SK-MEL-5 (cell line): ENCODE data around the gene GALNTL6. TPM values are rescaled to one million over a fixed set of nuclear protein-coding genes. Genes with fewer than 3 reads are reported as not detected.

ENCODE experiments used
- DNase-seq: peaks from one replicate; pipeline ENCODE4 v3.0.0-alpha.2; 2016; ENCODE audit warnings: low read depth, low spot score
- in situ Hi-C: cut with HindIII; loops from 2 replicates; pipeline ENCODE4 v1.10.0; 2016; ENCODE audit warnings: low sequenced_read_pairs, high pct_unique_total_duplicates, low pct_unique_long_range_greater_than_20kb
- total RNA-seq: library from RNA; depleted of rRNA; stranded (reverse); fragments of >200 nt; shearing (Covaris generic); gene quantifications from 2 replicates; pipeline ENCODE4 v1.2.3, GENCODE V29; 2014

GALNTL6 gene
- total RNA-seq, 1 experiment from 2014 or later, result 2.4 TPM

DNA sequence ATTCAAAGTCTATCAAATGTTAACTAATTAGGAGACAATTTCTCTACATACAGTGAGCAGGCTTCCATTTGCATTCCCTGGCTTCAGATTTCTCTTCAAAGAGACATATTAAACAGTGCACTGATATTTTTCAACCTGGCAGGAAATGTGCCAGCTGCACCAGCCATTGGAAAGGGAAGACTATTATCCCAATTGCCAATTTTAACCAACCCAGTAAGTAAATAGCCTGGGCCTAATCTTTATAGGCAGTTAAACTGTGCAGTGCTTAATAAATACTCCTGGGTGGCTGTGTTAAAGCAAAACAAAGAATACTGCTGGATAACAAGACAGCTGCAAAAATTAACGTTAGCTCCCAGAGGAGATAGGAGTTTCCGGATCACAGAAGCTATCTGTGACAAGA is 1243.5 kb downstream of the GALNTL6 start:
- no peak for DNase-seq
- in situ Hi-C loops, result no loop called here

DNA sequence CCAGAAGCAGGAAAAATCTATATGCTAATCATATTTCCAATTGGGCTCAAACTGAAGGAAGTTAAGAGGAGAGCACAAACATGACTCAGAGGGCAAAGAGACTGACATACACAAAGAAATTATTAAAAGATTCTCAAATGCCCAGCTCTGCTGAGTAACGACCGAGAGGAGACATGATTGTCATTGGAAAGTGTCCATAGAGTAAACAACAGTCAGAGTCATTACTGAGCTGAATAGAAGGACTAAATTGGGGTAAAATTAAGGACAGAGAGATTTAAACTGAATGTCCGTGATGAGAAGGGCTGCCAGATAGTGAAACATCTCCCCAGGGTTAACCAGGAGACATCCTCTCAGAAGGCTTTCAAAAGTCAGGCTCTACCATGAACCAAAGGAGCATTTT is 1244.2 kb downstream of the GALNTL6 start:
- in situ Hi-C loops, result no loop called here
- no peak for DNase-seq

DNA sequence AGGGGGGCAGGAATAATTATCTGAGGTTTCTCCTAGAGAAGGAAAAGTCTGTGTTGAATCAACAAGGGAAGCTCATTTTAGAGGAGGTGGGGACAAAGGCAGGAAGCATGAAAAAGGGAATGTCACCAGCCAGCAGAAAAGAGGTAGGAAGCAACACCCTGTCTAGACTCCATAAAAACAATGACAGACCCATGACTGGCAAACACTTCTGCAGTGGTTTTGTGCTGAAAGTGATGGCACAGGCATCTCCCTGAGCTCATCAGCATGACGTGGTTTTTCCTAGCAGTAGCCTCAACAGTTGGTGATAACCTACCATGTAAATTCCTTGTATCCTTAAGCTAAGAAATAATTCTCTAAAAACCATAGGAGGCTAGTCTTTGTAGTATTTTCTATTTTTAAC is 1244.7 kb downstream of the GALNTL6 start:
- in situ Hi-C loops, result no loop called here
- DNase-seq, result no peak

DNA sequence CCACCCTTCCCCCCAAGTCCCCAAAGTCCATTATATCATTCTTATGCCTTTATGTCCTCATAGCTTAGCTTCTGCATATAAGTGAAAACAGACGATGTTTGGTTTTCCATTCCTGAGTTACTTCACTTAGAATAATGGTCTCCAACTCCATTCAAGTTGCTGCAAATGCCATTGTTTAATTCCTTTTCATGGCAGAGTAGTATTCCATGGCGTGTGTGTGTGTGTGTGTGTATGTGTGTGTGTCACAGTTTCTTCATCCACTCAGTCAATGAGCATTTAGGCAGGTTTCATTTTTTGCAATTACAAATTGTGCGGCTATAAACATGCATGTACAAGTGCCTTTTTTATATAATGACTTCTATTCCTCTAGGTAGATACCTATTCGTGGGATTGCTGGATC is 1248.0 kb downstream of the GALNTL6 start:
- no peak for DNase-seq
- in situ Hi-C loops, result no loop called here

DNA sequence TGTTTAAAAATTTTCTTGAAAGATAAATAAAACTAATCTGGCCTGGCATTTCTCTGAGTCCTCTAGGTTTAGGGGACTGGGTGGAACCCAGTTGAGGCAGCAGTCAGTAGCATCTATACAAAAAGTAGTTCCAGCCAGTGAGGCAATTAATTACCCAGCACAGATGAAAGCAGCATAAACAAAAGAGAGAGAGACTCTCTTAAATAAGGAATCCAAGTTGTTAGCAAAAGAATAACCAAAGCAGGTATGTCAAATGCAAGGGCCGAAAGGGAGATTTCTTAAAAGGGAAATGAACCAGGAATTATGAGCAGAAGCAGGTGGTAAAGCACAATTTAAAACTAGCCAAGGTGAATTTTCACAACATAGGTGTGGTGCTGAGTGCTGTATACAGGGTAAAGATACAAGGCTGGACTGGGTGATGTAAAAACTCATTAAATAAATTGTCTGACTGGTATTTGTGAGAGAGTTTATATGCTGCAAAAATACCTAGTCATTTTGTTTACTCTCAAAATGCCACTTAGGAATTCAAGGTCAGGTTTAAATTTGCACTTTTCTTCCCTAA is 1260.8 kb downstream of the GALNTL6 start:
- DNase-seq, result no peak
- in situ Hi-C loops, result no loop called here

DNA sequence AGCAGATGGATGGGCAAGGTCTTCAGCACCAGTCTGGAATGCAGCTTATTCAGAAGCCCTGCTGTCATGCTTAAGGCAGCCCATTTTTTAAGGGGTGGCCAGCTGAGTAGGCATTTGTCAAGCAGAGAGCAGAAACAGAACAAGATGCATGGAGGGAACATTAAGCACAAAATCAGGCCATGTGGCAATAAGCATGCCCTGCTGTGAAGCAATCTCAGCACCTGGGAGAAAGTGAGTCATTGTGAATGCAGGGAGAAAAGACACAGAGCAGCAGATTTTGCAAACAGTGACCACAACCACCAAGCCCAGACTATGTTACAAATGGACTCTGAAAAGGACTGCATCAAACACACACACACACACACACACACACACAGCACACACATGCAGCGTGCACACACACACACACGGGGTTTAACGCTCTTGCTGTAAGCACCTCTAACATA is 1261.3 kb downstream of the GALNTL6 start:
- in situ Hi-C loops, result no loop called here
- DNase-seq, result no peak

DNA sequence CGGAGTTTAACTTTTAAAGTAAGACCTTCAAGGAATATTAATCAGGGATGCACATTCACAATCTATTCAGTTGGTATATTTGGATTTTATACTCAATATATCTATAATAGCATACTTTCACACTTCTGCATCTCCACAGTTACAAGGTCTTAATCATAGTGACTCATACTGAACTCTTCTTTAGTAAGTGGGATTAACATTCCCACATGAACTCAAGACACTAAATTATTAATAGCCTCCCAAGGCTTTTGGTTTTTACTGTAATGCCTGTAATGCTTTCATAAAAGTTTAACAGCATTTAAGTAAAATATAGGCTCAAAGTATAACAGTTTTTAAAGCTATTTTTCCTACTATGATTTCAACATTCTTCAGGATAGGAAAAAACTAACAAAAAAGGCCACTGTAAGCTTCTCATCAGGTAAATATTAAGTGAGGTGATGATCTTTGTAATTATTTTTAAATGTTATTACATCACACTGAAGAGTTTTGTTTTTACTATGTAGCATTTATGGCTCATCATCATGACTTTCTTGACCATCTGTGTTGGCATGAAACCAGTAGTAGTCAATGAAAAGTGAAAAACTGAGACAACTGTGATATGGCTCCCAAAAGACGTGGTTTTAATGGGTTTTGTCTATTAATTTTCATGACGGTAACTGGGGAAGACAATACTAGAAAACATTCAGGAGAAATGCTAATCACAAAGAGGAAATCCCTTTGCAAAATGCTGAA is 1263.9 kb downstream of the GALNTL6 start:
- DNase-seq, result no peak
- in situ Hi-C loops, result no loop called here

DNA sequence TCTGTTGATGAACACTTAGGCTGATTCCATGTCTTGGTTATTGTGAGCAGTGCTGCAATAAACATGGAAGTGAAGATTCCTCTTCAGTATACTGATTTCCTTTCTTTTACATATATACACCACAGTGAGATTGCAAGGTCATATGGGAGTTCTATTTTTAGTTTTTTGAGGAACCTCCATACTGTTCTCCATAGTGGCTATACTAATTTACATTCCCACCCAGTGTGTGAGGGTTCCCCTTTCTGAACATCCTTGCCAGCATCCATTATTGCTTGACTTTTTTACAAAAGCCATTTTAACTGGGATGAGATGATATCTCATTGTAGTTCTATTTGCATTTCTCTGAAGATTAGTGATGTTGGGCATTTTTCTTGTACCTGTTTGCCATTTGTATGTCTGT is 1274.9 kb downstream of the GALNTL6 start:
- no peak for DNase-seq

More for the DNA sequence above, 1274.9 kb downstream of the GALNTL6 start:
- in situ Hi-C loops, result no loop called here
